22Rv1 (cell line): ENCODE data around the gene TSPAN9.

Experiments used
- H3K27ac ChIP-seq: fragments of 450-650 bp; 2 replicates; pipeline ENCODE4 v1.5.1; 2017
- CTCF ChIP-seq: fragments of 450-650 bp; IDR thresholded peaks from 2 replicates; pipeline ENCODE4 v1.5.1; 2017; ENCODE audit warnings: mild to moderate bottlenecking
- ZFX ChIP-seq: fragments of 450-650 bp; IDR thresholded peaks from 2 replicates; pipeline ENCODE4 v1.6.1; 2017; ENCODE audit warnings: antibody characterized with exemption, borderline replicate concordance

TSPAN9 gene

GRCh38 chr12:3332188-3332587 is 255.0 kb downstream of the TSPAN9 start:
- H3K27ac ChIP-seq: no peak overlapping the region
- TF ChIP-seq ZFX: no peak
- no peak for TF ChIP-seq CTCF

GRCh38 chr12:3333583-3333982 is 256.4 kb downstream of the TSPAN9 start:
- H3K27ac ChIP-seq: no peak overlapping the region
- TF ChIP-seq CTCF (no peak; the same call in 1 of the 2 replicates), ZFX (no peak)

- no peak; the same call in 1 of the 2 replicates for TF ChIP-seq CTCF
- TF ChIP-seq ZFX: no peak
- no peak overlapping the region for H3K27ac ChIP-seq
Measured at GRCh38 chr12:3333991-3334391, 256.8 kb downstream of the TSPAN9 start.

- H3K27ac ChIP-seq: no peak overlapping the region
- no peak for TF ChIP-seq ZFX
Measured at GRCh38 chr12:3335078-3335487, 257.9 kb downstream of the TSPAN9 start.
